HepG2 (cell line): ENCODE measurements around the gene SEPTIN3. TPM values are rescaled to one million over a fixed set of nuclear protein-coding genes. Genes with fewer than 3 reads are reported as not detected.
A peak's percentile ranks its signal among the peaks of the same experiment; 100 is the strongest.

ENCODE experiments used
- ARHGAP35 ChIP-seq: sonication (generic); formaldehyde crosslinking; IDR thresholded peaks from 2 replicates; pipeline ENCODE4 v1.9.0; 2022; ENCODE audit warnings: mild to moderate bottlenecking, inconsistent platforms, moderate library complexity, missing genetic modification reagents, borderline replicate concordance
- FOXA1 ChIP-seq, 2 experiments: fragments of 450-650 bp in 1 of 2; sonication (generic) in 1 of 2; formaldehyde crosslinking in 1 of 2; IDR thresholded peaks; 2 replicates each; pipeline versions ENCODE4 v1.4.0 to v1.6.1; 2016 to 2020; ENCODE audit warnings: missing genetic modification reagents in 1 of 2
- HNF4A ChIP-seq: sonication (generic); formaldehyde crosslinking; IDR thresholded peaks from 2 replicates; pipeline ENCODE4 v1.4.0; 2020; ENCODE audit warnings: missing genetic modification reagents
- PTBP1 ChIP-seq: fragments of 200-400 bp; formaldehyde crosslinking; IDR thresholded peaks from 2 replicates; pipeline ENCODE4 v1.6.1; 2018; ENCODE audit warnings: low read length, low read depth; ENCODE audit not compliant: poor library complexity, severe bottlenecking
- U2AF1 ChIP-seq: fragments of 200-400 bp; formaldehyde crosslinking; optimal IDR thresholded peaks from 2 replicates; pipeline ENCODE3; 2017; ENCODE audit warnings: mild to moderate bottlenecking, low read depth, low read length
- ZBED4 ChIP-seq: sonication (generic); formaldehyde crosslinking; IDR thresholded peaks from 2 replicates; pipeline ENCODE4 v1.4.0; 2020; ENCODE audit warnings: missing genetic modification reagents, borderline replicate concordance
- ZBTB33 ChIP-seq: sonication (generic); formaldehyde crosslinking; IDR thresholded peaks from 2 replicates; pipeline ENCODE4 v1.4.0; 2020; ENCODE audit warnings: missing genetic modification reagents
- ZBTB38 ChIP-seq: sonication (generic); formaldehyde crosslinking; IDR thresholded peaks from 2 replicates; pipeline ENCODE4 v1.5.1; 2020; ENCODE audit warnings: mild to moderate bottlenecking, missing genetic modification reagents
- ZKSCAN5 ChIP-seq: sonication (generic); formaldehyde crosslinking; IDR thresholded peaks from 2 replicates; pipeline ENCODE4 v1.5.1; 2020; ENCODE audit warnings: mild to moderate bottlenecking, missing genetic modification reagents
- ZNF292 ChIP-seq: sonication (generic); formaldehyde crosslinking; IDR thresholded peaks from 2 replicates; pipeline ENCODE4 v1.8.1; 2022; ENCODE audit warnings: mild to moderate bottlenecking, low read depth, missing genetic modification reagents, borderline replicate concordance
- ZNF451 ChIP-seq: sonication (generic); formaldehyde crosslinking; IDR thresholded peaks from 2 replicates; pipeline ENCODE4 v1.5.0; 2020; ENCODE audit warnings: mild to moderate bottlenecking, missing genetic modification reagents
- ZNF512 ChIP-seq: sonication (generic); formaldehyde crosslinking; IDR thresholded peaks from 2 replicates; pipeline ENCODE4 v1.4.0; 2020; ENCODE audit warnings: mild to moderate bottlenecking, missing genetic modification reagents
- ZNF607 ChIP-seq: sonication (generic); formaldehyde crosslinking; IDR thresholded peaks from 2 replicates; pipeline ENCODE4 v1.5.1; 2020; ENCODE audit warnings: missing genetic modification reagents, mild to moderate bottlenecking, borderline replicate concordance
- polyA plus RNA-seq, 8 experiments: library from polyadenylated mRNA; depleted of rRNA in 3 of 8; stranded (reverse) in 7 of 8; unstranded in 1 of 8; fragments of >200 nt; fragmentation: Illumina TruSeq in 4 of 8; extraction: Trizol in 4 of 8; gene quantifications; 2 replicates each; pipeline versions ENCODE4 v1.2.1 to v1.2.3, GENCODE V29; 2011 to 2016; ENCODE audit warnings: low read depth in 4 of 8, missing spikeins in 1 of 8, mixed read lengths in 1 of 8; ENCODE audit not compliant: insufficient read depth in 1 of 8
- total RNA-seq, 5 experiments: library from RNA; depleted of rRNA; stranded (reverse); fragments of >200 nt; fragmentation: Illumina TruSeq; extraction: Trizol; gene quantifications; 2 replicates each; pipeline ENCODE4 v1.2.3, GENCODE V29; 2016; ENCODE audit warnings: low read depth in 1 of 5

SEPTIN3 gene
- total and polyA plus RNA-seq, 2 of the 13 experiments (the other 11 are each of a cell fraction or from before 2014, with no cell fraction given), result 0.04 TPM; not detected in 1

GRCh38 chr22:41949297-41949965, 19.8 kb upstream of the SEPTIN3 start (continued):
- TF ChIP-seq ZNF451 (CRISPR knock-in tag) (no peak), ZNF292 (0 out of 2 replicates have a peak, but pooled peaks have one; percentile 23), ZNF607 (no peak), FOXA1 (IDR thresholded peaks at IDR 0.05) (no peak), FOXA1 (CRISPR knock-in tag; IDR thresholded peaks at IDR 0.05) (no peak), ZNF512 (CRISPR knock-in tag) (no peak), HNF4A (CRISPR knock-in tag) (peak; percentile 31; the same call in 1 of the 2 replicates), ZBTB33 (no peak), ZKSCAN5 (CRISPR knock-in tag) (peak; percentile 98), ZBED4 (CRISPR knock-in tag) (peak; percentile 58; the same call in 1 of the 2 replicates), ARHGAP35 (CRISPR knock-in tag) (no peak), PTBP1 (no peak), U2AF1 (no peak), ZBTB38 (CRISPR knock-in tag) (no peak)
